HEK293 (cell line): ENCODE data around the gene ALOX5.

Experiments used
- HOXC10 ChIP-seq: sonication (generic); formaldehyde crosslinking; IDR thresholded peaks from 2 replicates; pipeline ENCODE4 v1.8.1; 2023; ENCODE audit warnings: mild to moderate bottlenecking, missing genetic modification reagents
- OSR2 ChIP-seq: fragments of 450-650 bp; formaldehyde crosslinking; IDR thresholded peaks from 2 replicates; pipeline ENCODE4 v1.5.1; 2016; ENCODE audit warnings: missing biosample characterization, missing genetic modification characterization
- OVOL3 ChIP-seq: fragments of 450-650 bp; formaldehyde crosslinking; IDR thresholded peaks from 2 replicates; pipeline ENCODE4 v1.5.1; 2016; ENCODE audit warnings: missing biosample characterization, missing genetic modification characterization
- SETDB1 ChIP-seq: IDR thresholded peaks from one replicate; pipeline ENCODE4 v1.6.1; 2017; ENCODE audit warnings: mild to moderate bottlenecking, low read length, moderate library complexity, mixed read lengths; ENCODE audit not compliant: insufficient read length
- SP3 ChIP-seq: fragments of 450-650 bp; formaldehyde crosslinking; IDR thresholded peaks from 2 replicates; pipeline ENCODE4 v1.5.1; 2016; ENCODE audit warnings: missing biosample characterization, missing genetic modification characterization
- ZBTB20 ChIP-seq: fragments of 450-650 bp; formaldehyde crosslinking; IDR thresholded peaks from 2 replicates; pipeline ENCODE4 v1.5.1; 2016; ENCODE audit warnings: missing biosample characterization, missing genetic modification characterization
- ZFP37 ChIP-seq: fragments of 450-650 bp; formaldehyde crosslinking; IDR thresholded peaks from 2 replicates; pipeline ENCODE4 v1.5.1; 2016; ENCODE audit warnings: missing biosample characterization, missing genetic modification characterization
- ZNF138 ChIP-seq: fragments of 450-650 bp; formaldehyde crosslinking; IDR thresholded peaks from 2 replicates; pipeline ENCODE4 v1.5.1; 2016; ENCODE audit warnings: missing biosample characterization, missing genetic modification characterization, borderline replicate concordance
- ZNF155 ChIP-seq: fragments of 450-650 bp; formaldehyde crosslinking; IDR thresholded peaks from 2 replicates; pipeline ENCODE4 v1.5.1; 2016; ENCODE audit warnings: missing biosample characterization, missing genetic modification characterization
- ZNF169 ChIP-seq: fragments of 450-650 bp; formaldehyde crosslinking; IDR thresholded peaks from 2 replicates; pipeline ENCODE4 v1.5.1; 2016; ENCODE audit warnings: missing biosample characterization, missing genetic modification characterization
- ZNF19 ChIP-seq: fragments of 450-650 bp; formaldehyde crosslinking; IDR thresholded peaks from 2 replicates; pipeline ENCODE4; 2016; ENCODE audit warnings: missing biosample characterization, missing genetic modification characterization, low read depth
- ZNF2 ChIP-seq: fragments of 450-650 bp; formaldehyde crosslinking; IDR thresholded peaks from 2 replicates; pipeline ENCODE4 v1.5.1; 2016; ENCODE audit warnings: missing biosample characterization, missing genetic modification characterization
- ZNF223 ChIP-seq: fragments of 450-650 bp; formaldehyde crosslinking; IDR thresholded peaks from 2 replicates; pipeline ENCODE4 v1.5.1; 2016; ENCODE audit warnings: missing biosample characterization, missing genetic modification characterization
- ZNF266 ChIP-seq: fragments of 450-650 bp; formaldehyde crosslinking; IDR thresholded peaks from 2 replicates; pipeline ENCODE4 v1.5.1; 2016; ENCODE audit warnings: missing biosample characterization, missing genetic modification characterization, low read depth
- ZNF292 ChIP-seq: fragments of 450-650 bp; formaldehyde crosslinking; IDR thresholded peaks from 2 replicates; pipeline ENCODE4 v1.5.1; 2016; ENCODE audit warnings: low read depth, missing biosample characterization, missing genetic modification characterization, borderline replicate concordance
- ZNF366 ChIP-seq: fragments of 450-650 bp; formaldehyde crosslinking; conservative IDR thresholded peaks from 2 replicates; pipeline ENCODE4 v1.5.1; 2016; ENCODE audit warnings: missing biosample characterization, missing genetic modification characterization
- ZNF391 ChIP-seq: fragments of 450-650 bp; formaldehyde crosslinking; IDR thresholded peaks from 2 replicates; pipeline ENCODE4 v1.5.1; 2016; ENCODE audit warnings: low read depth, missing biosample characterization, missing genetic modification characterization, borderline replicate concordance
- ZNF404 ChIP-seq: fragments of 450-650 bp; formaldehyde crosslinking; IDR thresholded peaks from 2 replicates; pipeline ENCODE4 v1.5.1; 2017; ENCODE audit warnings: missing biosample characterization, missing genetic modification characterization
- ZNF423 ChIP-seq: fragments of 450-650 bp; formaldehyde crosslinking; IDR thresholded peaks from 2 replicates; pipeline ENCODE4 v1.5.1; 2016; ENCODE audit warnings: missing biosample characterization, missing genetic modification characterization
- ZNF488 ChIP-seq: fragments of 450-650 bp; formaldehyde crosslinking; IDR thresholded peaks from 2 replicates; pipeline ENCODE4 v1.5.1; 2016; ENCODE audit warnings: missing biosample characterization, missing genetic modification characterization
- ZNF548 ChIP-seq: fragments of 450-650 bp; formaldehyde crosslinking; IDR thresholded peaks from 2 replicates; pipeline ENCODE4 v1.5.1; 2016; ENCODE audit warnings: missing biosample characterization, missing genetic modification characterization
- ZNF585B ChIP-seq: fragments of 450-650 bp; formaldehyde crosslinking; IDR thresholded peaks from 2 replicates; pipeline ENCODE4 v1.5.1; 2016; ENCODE audit warnings: missing biosample characterization, missing genetic modification characterization
- ZNF596 ChIP-seq: fragments of 450-650 bp; IDR thresholded peaks from 2 replicates; pipeline ENCODE4 v1.5.0; 2018; ENCODE audit warnings: missing biosample characterization, mild to moderate bottlenecking, missing genetic modification characterization, moderate library complexity
- ZNF600 ChIP-seq: fragments of 450-650 bp; formaldehyde crosslinking; IDR thresholded peaks from 2 replicates; pipeline ENCODE4 v1.5.1; 2016; ENCODE audit warnings: missing biosample characterization, missing genetic modification characterization
- ZNF660 ChIP-seq: fragments of 450-650 bp; IDR thresholded peaks from 2 replicates; pipeline ENCODE4 v1.5.1; 2018; ENCODE audit warnings: missing biosample characterization, mild to moderate bottlenecking, missing genetic modification characterization
- ZNF777 ChIP-seq: fragments of 450-650 bp; formaldehyde crosslinking; IDR thresholded peaks from 2 replicates; pipeline ENCODE4 v1.5.1; 2017; ENCODE audit warnings: missing biosample characterization, missing genetic modification characterization, borderline replicate concordance
- ZNF791 ChIP-seq: fragments of 450-650 bp; formaldehyde crosslinking; IDR thresholded peaks from 2 replicates; pipeline ENCODE4 v1.5.1; 2016; ENCODE audit warnings: missing biosample characterization, missing genetic modification characterization
- ZNF792 ChIP-seq: fragments of 450-650 bp; formaldehyde crosslinking; IDR thresholded peaks from 2 replicates; pipeline ENCODE4 v1.5.1; 2016; ENCODE audit warnings: missing biosample characterization, missing genetic modification characterization
- TF ChIP-seq, protein P1 (sequence below): fragments of 450-650 bp; formaldehyde crosslinking; IDR thresholded peaks from 2 replicates; pipeline ENCODE4 v1.5.1; 2016; ENCODE audit warnings: missing biosample characterization, missing genetic modification characterization, borderline replicate concordance
- TF ChIP-seq, protein P2 (sequence below): fragments of 450-650 bp; formaldehyde crosslinking; IDR thresholded peaks from 2 replicates; pipeline ENCODE4 v1.5.1; 2016; ENCODE audit warnings: missing biosample characterization, missing genetic modification characterization
- TF ChIP-seq, protein P3 (sequence below): fragments of 450-650 bp; formaldehyde crosslinking; IDR thresholded peaks from 2 replicates; pipeline ENCODE4 v1.5.1; 2016; ENCODE audit warnings: missing biosample characterization, missing genetic modification characterization
- TF ChIP-seq, protein P4 (sequence below): fragments of 450-650 bp; formaldehyde crosslinking; IDR thresholded peaks from 2 replicates; pipeline ENCODE4 v1.5.1; 2016; ENCODE audit warnings: missing biosample characterization, missing genetic modification characterization
- TF ChIP-seq, protein P5 (sequence below): fragments of 450-650 bp; formaldehyde crosslinking; IDR thresholded peaks from 2 replicates; pipeline ENCODE4 v1.5.1; 2017; ENCODE audit warnings: missing biosample characterization, mild to moderate bottlenecking, missing genetic modification characterization, moderate library complexity

Gene ALOX5

GRCh38 chr10:45373003-45373575, 927 bp upstream of the ALOX5 start (continued):
- TF ChIP-seq ZNF223 (tag by site-specific recombination) (no peak), ZFP37 (tag by site-specific recombination) (0 out of 2 replicates have a peak, but pooled peaks have one; percentile 72), ZNF791 (tag by site-specific recombination) (no peak), SP3 (peak; percentile 58; the same call in 1 of the 2 replicates), ZNF488 (tag by site-specific recombination) (no peak), ZNF777 (no peak), ZNF292 (tag by site-specific recombination) (no peak), ZNF585B (tag by site-specific recombination) (no peak), ZNF169 (tag by site-specific recombination) (no peak), ZNF19 (tag by site-specific recombination) (no peak), ZNF138 (tag by site-specific recombination) (no peak), ZNF266 (no peak), ZNF596 (tag by site-specific recombination) (no peak), OSR2 (tag by site-specific recombination) (no peak; the same call in 1 of the 2 replicates), ZNF660 (tag by site-specific recombination) (no peak), ZNF792 (tag by site-specific recombination) (no peak), ZNF366 (tag by site-specific recombination) (no peak), ZNF2 (no peak), HOXC10 (CRISPR knock-in tag) (no peak), OVOL3 (tag by site-specific recombination) (no peak), SETDB1 (no peak), ZNF155 (tag by site-specific recombination) (no peak), ZNF548 (tag by site-specific recombination) (no peak), ZNF404 (no peak), ZNF423 (no peak), ZNF600 (peak; percentile 49; the same call in 1 of the 2 replicates), ZNF391 (tag by site-specific recombination) (no peak), ZBTB20 (tag by site-specific recombination) (peak; percentile 49)
- TF ChIP-seq, protein P1, sequence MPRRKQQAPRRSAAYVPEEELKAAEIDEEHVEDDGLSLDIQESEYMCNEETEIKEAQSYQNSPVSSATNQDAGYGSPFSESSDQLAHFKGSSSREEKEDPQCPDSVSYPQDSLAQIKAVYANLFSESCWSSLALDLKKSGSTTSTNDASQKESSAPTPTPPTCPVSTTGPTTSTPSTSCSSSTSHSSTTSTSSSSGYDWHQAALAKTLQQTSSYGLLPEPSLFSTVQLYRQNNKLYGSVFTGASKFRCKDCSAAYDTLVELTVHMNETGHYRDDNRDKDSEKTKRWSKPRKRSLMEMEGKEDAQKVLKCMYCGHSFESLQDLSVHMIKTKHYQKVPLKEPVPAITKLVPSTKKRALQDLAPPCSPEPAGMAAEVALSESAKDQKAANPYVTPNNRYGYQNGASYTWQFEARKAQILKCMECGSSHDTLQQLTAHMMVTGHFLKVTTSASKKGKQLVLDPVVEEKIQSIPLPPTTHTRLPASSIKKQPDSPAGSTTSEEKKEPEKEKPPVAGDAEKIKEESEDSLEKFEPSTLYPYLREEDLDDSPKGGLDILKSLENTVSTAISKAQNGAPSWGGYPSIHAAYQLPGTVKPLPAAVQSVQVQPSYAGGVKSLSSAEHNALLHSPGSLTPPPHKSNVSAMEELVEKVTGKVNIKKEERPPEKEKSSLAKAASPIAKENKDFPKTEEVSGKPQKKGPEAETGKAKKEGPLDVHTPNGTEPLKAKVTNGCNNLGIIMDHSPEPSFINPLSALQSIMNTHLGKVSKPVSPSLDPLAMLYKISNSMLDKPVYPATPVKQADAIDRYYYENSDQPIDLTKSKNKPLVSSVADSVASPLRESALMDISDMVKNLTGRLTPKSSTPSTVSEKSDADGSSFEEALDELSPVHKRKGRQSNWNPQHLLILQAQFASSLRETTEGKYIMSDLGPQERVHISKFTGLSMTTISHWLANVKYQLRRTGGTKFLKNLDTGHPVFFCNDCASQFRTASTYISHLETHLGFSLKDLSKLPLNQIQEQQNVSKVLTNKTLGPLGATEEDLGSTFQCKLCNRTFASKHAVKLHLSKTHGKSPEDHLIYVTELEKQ (tag by site-specific recombination), result no peak
- TF ChIP-seq, protein P2, sequence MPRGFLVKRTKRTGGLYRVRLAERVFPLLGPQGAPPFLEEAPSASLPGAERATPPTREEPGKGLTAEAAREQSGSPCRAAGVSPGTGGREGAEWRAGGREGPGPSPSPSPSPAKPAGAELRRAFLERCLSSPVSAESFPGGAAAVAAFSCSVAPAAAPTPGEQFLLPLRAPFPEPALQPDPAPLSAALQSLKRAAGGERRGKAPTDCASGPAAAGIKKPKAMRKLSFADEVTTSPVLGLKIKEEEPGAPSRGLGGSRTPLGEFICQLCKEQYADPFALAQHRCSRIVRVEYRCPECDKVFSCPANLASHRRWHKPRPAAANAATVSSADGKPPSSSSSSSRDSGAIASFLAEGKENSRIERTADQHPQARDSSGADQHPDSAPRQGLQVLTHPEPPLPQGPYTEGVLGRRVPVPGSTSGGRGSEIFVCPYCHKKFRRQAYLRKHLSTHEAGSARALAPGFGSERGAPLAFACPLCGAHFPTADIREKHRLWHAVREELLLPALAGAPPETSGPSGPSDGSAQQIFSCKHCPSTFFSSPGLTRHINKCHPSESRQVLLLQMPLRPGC, result peak; percentile 29; the same call in 1 of the 2 replicates
- TF ChIP-seq, protein P3, sequence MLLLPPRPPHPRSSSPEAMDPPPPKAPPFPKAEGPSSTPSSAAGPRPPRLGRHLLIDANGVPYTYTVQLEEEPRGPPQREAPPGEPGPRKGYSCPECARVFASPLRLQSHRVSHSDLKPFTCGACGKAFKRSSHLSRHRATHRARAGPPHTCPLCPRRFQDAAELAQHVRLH (tag by site-specific recombination), result no peak
- TF ChIP-seq, protein P4, sequence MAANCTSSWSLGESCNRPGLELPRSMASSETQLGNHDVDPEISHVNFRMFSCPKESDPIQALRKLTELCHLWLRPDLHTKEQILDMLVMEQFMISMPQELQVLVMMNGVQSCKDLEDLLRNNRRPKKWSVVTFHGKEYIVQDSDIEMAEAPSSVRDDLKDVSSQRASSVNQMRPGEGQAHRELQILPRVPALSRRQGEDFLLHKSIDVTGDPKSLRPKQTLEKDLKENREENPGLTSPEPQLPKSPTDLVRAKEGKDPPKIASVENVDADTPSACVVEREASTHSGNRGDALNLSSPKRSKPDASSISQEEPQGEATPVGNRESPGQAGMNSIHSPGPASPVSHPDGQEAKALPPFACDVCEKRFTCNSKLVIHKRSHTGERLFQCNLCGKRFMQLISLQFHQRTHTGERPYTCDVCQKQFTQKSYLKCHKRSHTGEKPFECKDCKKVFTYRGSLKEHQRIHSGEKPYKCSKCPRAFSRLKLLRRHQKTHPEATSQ (tag by site-specific recombination), result no peak
- TF ChIP-seq, protein P5, sequence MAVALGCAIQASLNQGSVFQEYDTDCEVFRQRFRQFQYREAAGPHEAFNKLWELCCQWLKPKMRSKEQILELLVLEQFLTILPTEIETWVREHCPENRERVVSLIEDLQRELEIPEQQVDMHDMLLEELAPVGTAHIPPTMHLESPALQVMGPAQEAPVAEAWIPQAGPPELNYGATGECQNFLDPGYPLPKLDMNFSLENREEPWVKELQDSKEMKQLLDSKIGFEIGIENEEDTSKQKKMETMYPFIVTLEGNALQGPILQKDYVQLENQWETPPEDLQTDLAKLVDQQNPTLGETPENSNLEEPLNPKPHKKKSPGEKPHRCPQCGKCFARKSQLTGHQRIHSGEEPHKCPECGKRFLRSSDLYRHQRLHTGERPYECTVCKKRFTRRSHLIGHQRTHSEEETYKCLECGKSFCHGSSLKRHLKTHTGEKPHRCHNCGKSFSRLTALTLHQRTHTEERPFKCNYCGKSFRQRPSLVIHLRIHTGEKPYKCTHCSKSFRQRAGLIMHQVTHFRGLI (tag by site-specific recombination), result no peak
